Adrenal gland (tissue), 5 donors: ENCODE data around the gene ARHGEF26.

Experiments
- POLR2A ChIP-seq, 2 donors: fragments of 450-650 bp; IDR thresholded peaks; one replicate each; pipeline ENCODE4 v1.6.1; 2017; ENCODE audit warnings: antibody characterized with exemption in 2 of 2, mild to moderate bottlenecking in 2 of 2, moderate library complexity in 1 of 2
- TF ChIP-seq, protein P1 (sequence below), 6 experiments: fragments of 450-650 bp in 4 of 6; fragments of 200-600 bp in 2 of 6; sonication (generic) in 1 of 6; IDR thresholded peaks; 1 replicate in 5 of 6; 2 replicates in 1 of 6; pipeline versions ENCODE4 v1.5.1 to v1.8.0; 2016 to 2021; ENCODE audit warnings: antibody characterized with exemption in 6 of 6, mild to moderate bottlenecking in 2 of 6, moderate library complexity in 1 of 6
- donor health status: DM: no; HTN: no; CAD: no.

- TF ChIP-seq, protein P1, sequence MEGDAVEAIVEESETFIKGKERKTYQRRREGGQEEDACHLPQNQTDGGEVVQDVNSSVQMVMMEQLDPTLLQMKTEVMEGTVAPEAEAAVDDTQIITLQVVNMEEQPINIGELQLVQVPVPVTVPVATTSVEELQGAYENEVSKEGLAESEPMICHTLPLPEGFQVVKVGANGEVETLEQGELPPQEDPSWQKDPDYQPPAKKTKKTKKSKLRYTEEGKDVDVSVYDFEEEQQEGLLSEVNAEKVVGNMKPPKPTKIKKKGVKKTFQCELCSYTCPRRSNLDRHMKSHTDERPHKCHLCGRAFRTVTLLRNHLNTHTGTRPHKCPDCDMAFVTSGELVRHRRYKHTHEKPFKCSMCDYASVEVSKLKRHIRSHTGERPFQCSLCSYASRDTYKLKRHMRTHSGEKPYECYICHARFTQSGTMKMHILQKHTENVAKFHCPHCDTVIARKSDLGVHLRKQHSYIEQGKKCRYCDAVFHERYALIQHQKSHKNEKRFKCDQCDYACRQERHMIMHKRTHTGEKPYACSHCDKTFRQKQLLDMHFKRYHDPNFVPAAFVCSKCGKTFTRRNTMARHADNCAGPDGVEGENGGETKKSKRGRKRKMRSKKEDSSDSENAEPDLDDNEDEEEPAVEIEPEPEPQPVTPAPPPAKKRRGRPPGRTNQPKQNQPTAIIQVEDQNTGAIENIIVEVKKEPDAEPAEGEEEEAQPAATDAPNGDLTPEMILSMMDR (IDR thresholded peaks at IDR 0.05) = no peak
- TF ChIP-seq POLR2A (IDR thresholded peaks at IDR 0.05) = no peak
Measured at GRCh38 chr3:154170300-154170699, 49.1 kb downstream of the ARHGEF26 start.
